ENCODE results near the gene HOXC9. TPM values are rescaled to one million over a fixed set of nuclear protein-coding genes. Genes with fewer than 3 reads are reported as not detected.

Gene HOXC9
- total and polyA plus RNA-seq, 4 donors = not detected

DNA sequence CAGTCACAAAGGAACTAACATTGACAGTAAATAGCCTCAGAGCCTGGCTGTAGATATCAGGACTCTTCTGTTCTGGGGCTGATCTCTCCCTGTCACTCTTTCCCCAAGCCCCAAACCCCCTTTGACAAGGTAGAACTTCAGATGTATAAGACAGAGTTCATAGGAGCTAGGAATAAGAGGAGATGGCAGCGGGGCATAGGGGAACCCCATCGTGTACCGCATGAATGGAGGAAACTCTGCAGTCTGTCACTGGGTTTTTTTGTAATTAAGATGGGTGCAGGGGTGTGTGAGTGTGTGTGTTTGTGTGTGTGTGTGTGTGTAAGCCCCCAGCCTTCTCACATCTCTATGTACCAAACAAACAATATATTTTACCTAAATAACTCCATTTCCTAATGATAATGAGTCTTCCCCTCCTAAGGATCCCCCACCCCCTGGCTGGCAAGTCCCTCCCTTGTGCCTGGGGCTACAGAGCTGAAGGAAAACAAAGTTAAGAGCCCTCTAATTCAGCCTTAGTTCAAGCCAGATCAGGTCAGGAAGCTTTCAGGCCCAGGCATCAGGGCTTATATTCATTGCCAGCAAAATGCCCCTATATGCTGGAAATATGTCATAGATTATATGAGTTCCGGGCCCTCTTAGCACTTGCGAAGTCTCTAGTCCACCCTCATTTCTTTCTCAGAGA lies 44.6 kb downstream of the HOXC9 start:
- TF ChIP-seq SP1 (IDR thresholded peaks at IDR 0.05) = no peak
- TF ChIP-seq HNF4G (IDR thresholded peaks at IDR 0.05) = no peak
- no peak for TF ChIP-seq EGR1 (IDR thresholded peaks at IDR 0.05; ENCODE audit: low read depth in 2 of 2)
- TF ChIP-seq, protein P1, sequence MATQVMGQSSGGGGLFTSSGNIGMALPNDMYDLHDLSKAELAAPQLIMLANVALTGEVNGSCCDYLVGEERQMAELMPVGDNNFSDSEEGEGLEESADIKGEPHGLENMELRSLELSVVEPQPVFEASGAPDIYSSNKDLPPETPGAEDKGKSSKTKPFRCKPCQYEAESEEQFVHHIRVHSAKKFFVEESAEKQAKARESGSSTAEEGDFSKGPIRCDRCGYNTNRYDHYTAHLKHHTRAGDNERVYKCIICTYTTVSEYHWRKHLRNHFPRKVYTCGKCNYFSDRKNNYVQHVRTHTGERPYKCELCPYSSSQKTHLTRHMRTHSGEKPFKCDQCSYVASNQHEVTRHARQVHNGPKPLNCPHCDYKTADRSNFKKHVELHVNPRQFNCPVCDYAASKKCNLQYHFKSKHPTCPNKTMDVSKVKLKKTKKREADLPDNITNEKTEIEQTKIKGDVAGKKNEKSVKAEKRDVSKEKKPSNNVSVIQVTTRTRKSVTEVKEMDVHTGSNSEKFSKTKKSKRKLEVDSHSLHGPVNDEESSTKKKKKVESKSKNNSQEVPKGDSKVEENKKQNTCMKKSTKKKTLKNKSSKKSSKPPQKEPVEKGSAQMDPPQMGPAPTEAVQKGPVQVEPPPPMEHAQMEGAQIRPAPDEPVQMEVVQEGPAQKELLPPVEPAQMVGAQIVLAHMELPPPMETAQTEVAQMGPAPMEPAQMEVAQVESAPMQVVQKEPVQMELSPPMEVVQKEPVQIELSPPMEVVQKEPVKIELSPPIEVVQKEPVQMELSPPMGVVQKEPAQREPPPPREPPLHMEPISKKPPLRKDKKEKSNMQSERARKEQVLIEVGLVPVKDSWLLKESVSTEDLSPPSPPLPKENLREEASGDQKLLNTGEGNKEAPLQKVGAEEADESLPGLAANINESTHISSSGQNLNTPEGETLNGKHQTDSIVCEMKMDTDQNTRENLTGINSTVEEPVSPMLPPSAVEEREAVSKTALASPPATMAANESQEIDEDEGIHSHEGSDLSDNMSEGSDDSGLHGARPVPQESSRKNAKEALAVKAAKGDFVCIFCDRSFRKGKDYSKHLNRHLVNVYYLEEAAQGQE (IDR thresholded peaks at IDR 0.05) = no peak
- TF ChIP-seq RAD21 (IDR thresholded peaks at IDR 0.05) = no peak
- TF ChIP-seq, protein P2, sequence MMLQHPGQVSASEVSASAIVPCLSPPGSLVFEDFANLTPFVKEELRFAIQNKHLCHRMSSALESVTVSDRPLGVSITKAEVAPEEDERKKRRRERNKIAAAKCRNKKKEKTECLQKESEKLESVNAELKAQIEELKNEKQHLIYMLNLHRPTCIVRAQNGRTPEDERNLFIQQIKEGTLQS (IDR thresholded peaks at IDR 0.05) = no peak
- no peak for TF ChIP-seq NR2F2 (IDR thresholded peaks at IDR 0.05)
- TF ChIP-seq TAF1 (conservative IDR thresholded peaks at IDR 0.05) = no peak
- Histone ChIP-seq H3K9me3 (ENCODE audit: control insufficient read depth in 4 of 4, low read length in 3 of 4) (no peaks in the 10 kb centered on the region), H3K27me3 (ENCODE audit: control insufficient read depth in 4 of 4, insufficient read depth in 4 of 4, low read length in 3 of 4) (peaks cover 9 to 38% (median 21%) of the 10 kb centered on the region in 4 donors), H3K9ac (ENCODE audit: low read depth in 1 of 2, low read length in 2 of 2) (no peak overlapping the region), H3K27ac (ENCODE audit: low read depth in 1 of 2, low read length in 2 of 2) (no peak overlapping the region), H3K4me3 (ENCODE audit: low read depth in 1 of 3, low read length in 3 of 3) (no peak overlapping the region), H3K4me1 (ENCODE audit: control insufficient read depth in 4 of 4, insufficient read depth in 4 of 4, low read length in 3 of 4) (no peaks in the 10 kb centered on the region), H3K36me3 (ENCODE audit: control insufficient read depth in 4 of 4, insufficient read depth in 3 of 4, low read depth in 1 of 4, low read length in 3 of 4) (no peaks in the 10 kb centered on the region)
- DNase-seq (ENCODE audit: low spot score) = no peak
- WGBS = 22% methylated on average over 5 of the region's 5 CpGs

DNA sequence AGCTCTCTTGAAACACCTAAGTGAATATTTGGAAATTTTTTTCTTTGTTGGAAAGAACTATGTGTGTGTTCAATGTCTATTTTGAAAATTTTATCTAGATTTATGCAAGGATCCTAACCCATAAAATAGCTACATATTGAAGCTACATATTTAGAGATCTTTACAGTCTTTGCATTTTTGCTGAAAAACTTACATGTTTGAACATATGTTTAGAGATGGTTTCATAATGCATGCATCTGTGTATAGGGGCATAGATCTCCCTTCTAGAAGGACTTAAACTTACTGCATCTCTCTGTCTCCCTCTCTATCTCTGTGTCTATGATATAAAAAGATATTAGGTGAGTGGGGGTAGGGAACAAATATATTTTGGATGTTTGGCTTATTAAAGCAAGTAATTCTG lies 45.4 kb downstream of the HOXC9 start:
- H3K27me3 ChIP-seq (ENCODE audit: control insufficient read depth in 4 of 4, insufficient read depth in 4 of 4, low read length in 3 of 4) = peaks cover 10 to 38% (median 21%) of the 10 kb centered on the region in 4 donors
- no peak for DNase-seq (ENCODE audit: low spot score)

DNA sequence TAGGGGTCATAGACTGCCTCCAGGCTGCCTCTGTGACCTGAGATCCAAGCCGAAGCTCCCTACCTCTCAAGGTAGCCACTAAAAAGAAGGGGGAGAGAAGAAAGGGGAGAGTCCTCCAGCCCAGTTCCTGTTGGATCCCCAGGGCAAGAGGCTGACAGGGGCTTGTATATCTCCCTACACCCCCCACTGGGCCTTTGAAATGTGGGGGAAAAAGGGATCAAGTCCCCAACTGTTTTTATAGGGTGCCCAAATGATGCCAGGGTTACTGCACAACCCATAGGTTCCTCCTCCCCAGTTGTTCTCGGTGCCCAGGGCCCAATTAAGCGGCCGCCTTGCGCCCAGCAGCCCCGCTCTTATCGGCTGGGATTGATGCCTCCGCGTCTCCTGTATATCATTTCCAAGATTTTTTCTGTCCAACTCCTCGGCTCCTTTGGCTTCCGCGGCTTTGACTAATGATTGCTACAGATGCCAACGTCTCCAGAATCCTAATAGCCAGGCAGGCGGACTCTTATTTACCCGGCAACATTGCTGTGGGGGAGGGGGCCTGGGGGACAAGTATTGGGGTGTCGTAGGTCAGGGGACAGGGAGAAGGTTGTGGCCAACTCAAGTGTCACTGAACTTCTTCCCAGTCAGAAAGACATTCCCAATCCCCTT lies 46.0 kb downstream of the HOXC9 start:
- DNase-seq (ENCODE audit: low spot score) = no peak
- Histone ChIP-seq H3K9ac (ENCODE audit: low read depth in 1 of 2, low read length in 2 of 2) (no peak overlapping the region), H3K9me3 (ENCODE audit: control insufficient read depth in 4 of 4, low read length in 3 of 4) (no peaks in the 10 kb centered on the region), H3K27me3 (ENCODE audit: control insufficient read depth in 4 of 4, insufficient read depth in 4 of 4, low read length in 3 of 4) (peaks cover 12 to 39% (median 21%) of the 10 kb centered on the region in 4 donors), H3K4me1 (ENCODE audit: control insufficient read depth in 4 of 4, insufficient read depth in 4 of 4, low read length in 3 of 4) (no peaks in the 10 kb centered on the region), H3K4me3 (ENCODE audit: low read depth in 1 of 3, low read length in 3 of 3) (no peak overlapping the region), H3K27ac (ENCODE audit: low read depth in 1 of 2, low read length in 2 of 2) (no peak overlapping the region), H3K36me3 (ENCODE audit: control insufficient read depth in 4 of 4, insufficient read depth in 3 of 4, low read depth in 1 of 4, low read length in 3 of 4) (no peaks in the 10 kb centered on the region)
- 23% methylated on average over 16 of the region's 16 CpGs for WGBS
- TF ChIP-seq YY1 (IDR thresholded peaks at IDR 0.05) (no peak), SP1 (IDR thresholded peaks at IDR 0.05) (no peak), FOXA2 (IDR thresholded peaks at IDR 0.05) (no peak), NR2F2 (IDR thresholded peaks at IDR 0.05) (no peak), FOXA1 (IDR thresholded peaks at IDR 0.05) (no peak), RXRA (IDR thresholded peaks at IDR 0.05) (no peak), HNF4A (conservative IDR thresholded peaks at IDR 0.05) (no peak), EGR1 (IDR thresholded peaks at IDR 0.05; ENCODE audit: low read depth in 2 of 2) (no peak), GABPA (IDR thresholded peaks at IDR 0.05 in 1 of 2, conservative IDR thresholded peaks at IDR 0.05 in 1 of 2) (no peak), HNF4G (IDR thresholded peaks at IDR 0.05) (no peak), JUND (IDR thresholded peaks at IDR 0.05) (no peak), TAF1 (conservative IDR thresholded peaks at IDR 0.05) (no peak)
- TF ChIP-seq, protein P3, sequence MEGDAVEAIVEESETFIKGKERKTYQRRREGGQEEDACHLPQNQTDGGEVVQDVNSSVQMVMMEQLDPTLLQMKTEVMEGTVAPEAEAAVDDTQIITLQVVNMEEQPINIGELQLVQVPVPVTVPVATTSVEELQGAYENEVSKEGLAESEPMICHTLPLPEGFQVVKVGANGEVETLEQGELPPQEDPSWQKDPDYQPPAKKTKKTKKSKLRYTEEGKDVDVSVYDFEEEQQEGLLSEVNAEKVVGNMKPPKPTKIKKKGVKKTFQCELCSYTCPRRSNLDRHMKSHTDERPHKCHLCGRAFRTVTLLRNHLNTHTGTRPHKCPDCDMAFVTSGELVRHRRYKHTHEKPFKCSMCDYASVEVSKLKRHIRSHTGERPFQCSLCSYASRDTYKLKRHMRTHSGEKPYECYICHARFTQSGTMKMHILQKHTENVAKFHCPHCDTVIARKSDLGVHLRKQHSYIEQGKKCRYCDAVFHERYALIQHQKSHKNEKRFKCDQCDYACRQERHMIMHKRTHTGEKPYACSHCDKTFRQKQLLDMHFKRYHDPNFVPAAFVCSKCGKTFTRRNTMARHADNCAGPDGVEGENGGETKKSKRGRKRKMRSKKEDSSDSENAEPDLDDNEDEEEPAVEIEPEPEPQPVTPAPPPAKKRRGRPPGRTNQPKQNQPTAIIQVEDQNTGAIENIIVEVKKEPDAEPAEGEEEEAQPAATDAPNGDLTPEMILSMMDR (IDR thresholded peaks at IDR 0.05; ENCODE audit: low read depth, low read length, missing input control) = no peak
- TF ChIP-seq, protein P4, sequence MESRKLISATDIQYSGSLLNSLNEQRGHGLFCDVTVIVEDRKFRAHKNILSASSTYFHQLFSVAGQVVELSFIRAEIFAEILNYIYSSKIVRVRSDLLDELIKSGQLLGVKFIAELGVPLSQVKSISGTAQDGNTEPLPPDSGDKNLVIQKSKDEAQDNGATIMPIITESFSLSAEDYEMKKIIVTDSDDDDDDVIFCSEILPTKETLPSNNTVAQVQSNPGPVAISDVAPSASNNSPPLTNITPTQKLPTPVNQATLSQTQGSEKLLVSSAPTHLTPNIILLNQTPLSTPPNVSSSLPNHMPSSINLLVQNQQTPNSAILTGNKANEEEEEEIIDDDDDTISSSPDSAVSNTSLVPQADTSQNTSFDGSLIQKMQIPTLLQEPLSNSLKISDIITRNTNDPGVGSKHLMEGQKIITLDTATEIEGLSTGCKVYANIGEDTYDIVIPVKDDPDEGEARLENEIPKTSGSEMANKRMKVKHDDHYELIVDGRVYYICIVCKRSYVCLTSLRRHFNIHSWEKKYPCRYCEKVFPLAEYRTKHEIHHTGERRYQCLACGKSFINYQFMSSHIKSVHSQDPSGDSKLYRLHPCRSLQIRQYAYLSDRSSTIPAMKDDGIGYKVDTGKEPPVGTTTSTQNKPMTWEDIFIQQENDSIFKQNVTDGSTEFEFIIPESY (IDR thresholded peaks at IDR 0.05) = no peak
- TF ChIP-seq, protein P5, sequence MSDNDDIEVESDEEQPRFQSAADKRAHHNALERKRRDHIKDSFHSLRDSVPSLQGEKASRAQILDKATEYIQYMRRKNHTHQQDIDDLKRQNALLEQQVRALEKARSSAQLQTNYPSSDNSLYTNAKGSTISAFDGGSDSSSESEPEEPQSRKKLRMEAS (IDR thresholded peaks at IDR 0.05) = no peak
- TF ChIP-seq, protein P2 (IDR thresholded peaks at IDR 0.05) = no peak

More for the DNA sequence above, 45.4 kb downstream of the HOXC9 start:
- Histone ChIP-seq H3K4me3 (ENCODE audit: low read depth in 1 of 3, low read length in 3 of 3) (no peak overlapping the region), H3K9me3 (ENCODE audit: control insufficient read depth in 4 of 4, low read length in 3 of 4) (no peaks in the 10 kb centered on the region), H3K27ac (ENCODE audit: low read depth in 1 of 2, low read length in 2 of 2) (no peak overlapping the region), H3K4me1 (ENCODE audit: control insufficient read depth in 4 of 4, insufficient read depth in 4 of 4, low read length in 3 of 4) (no peaks in the 10 kb centered on the region), H3K9ac (ENCODE audit: low read depth in 1 of 2, low read length in 2 of 2) (no peak overlapping the region), H3K36me3 (ENCODE audit: control insufficient read depth in 4 of 4, insufficient read depth in 3 of 4, low read depth in 1 of 4, low read length in 3 of 4) (no peaks in the 10 kb centered on the region)
- TF ChIP-seq, protein P2 (IDR thresholded peaks at IDR 0.05) = no peak

Data from liver (tissue), 9 donors.